Measurements from ENCODE around the gene FOCAD.

- TF ChIP-seq CTCF (conservative IDR thresholded peaks at IDR 0.05; ENCODE audit: low read depth, low read length) = no peak
- TF ChIP-seq EZH2 (IDR thresholded peaks at IDR 0.05; ENCODE audit: borderline replicate concordance, low read depth, low read length, poor library complexity, severe bottlenecking) = no peak
Observed at GRCh38 chr9:20790721-20791120, 106.7 kb downstream of the FOCAD start.
